Measurements from ENCODE around the gene PDE11A.

- TF ChIP-seq CTCF (IDR thresholded peaks at IDR 0.05) (peak; percentile 64 to 84 (median 81)), POLR2A (IDR thresholded peaks at IDR 0.05) (no peak)
Observed at GRCh38 chr2:177763531-177764265, 308.9 kb downstream of the PDE11A start.

Measured in transverse colon (tissue), 3 donors.